Measurements from ENCODE around the gene GUCY1B1.
A peak's percentile ranks its signal among the peaks of the same experiment; 100 is the strongest.

GUCY1B1 gene

DNA sequence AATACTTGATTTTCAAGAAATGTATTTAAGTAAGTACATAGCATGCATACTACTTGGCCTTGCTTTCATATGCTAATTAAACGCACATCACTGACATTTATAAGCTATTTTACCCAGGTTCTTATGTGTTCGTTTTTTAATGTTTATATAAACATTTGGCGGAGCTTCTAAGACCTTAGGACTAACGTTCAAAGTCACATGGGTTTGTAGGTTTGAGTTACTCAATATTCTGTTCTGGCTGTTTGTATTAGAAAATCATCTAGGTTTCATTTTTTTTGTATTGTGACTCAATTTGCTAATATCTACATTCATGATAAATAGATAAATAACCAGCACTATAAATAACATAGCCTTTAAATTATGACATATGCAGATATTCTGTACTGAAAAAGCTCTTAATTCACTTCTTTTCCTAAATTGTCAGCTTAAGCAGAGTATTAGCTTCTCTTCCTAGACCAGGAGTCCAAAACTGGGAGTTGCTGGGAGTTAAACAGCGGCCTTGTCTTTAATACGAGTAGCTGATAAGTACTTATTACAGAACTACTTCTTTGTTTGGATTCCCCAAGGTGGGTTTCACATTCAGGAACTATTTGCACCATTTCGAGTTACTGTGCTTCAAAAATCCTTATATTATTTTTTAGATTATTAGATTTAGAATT, 42.0 kb downstream of the GUCY1B1 start:
- no peak for DNase-seq

DNA sequence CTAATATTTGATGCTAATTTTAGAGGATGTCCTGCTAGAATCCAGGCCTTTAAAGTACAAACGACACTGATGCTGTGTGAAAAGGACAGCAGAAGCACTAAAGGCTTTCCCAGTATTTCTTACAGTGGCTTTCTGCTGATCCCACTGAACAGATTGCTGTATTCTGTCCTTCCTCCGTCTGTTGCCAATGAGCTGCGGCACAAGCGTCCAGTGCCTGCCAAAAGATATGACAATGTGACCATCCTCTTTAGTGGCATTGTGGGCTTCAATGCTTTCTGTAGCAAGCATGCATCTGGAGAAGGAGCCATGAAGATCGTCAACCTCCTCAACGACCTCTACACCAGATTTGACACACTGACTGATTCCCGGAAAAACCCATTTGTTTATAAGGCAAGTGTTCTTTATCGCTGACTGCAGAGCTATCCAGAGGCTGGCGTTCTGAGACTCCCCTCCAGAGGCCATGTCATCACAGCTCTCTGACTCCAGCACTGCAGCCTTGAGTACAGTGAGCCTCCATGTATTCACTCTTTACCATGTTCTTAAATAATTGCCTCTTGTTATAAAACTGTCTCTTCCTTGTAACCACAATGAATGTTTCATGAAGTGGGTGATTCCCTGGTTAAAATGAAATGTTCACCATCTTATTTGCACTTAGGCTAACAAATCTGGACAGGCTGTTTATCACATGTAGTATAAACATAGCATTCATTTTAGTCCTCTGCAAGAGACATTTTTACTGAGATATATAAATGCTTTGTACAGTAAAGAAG, 43.6 kb downstream of the GUCY1B1 start:
- no peak for DNase-seq

DNA sequence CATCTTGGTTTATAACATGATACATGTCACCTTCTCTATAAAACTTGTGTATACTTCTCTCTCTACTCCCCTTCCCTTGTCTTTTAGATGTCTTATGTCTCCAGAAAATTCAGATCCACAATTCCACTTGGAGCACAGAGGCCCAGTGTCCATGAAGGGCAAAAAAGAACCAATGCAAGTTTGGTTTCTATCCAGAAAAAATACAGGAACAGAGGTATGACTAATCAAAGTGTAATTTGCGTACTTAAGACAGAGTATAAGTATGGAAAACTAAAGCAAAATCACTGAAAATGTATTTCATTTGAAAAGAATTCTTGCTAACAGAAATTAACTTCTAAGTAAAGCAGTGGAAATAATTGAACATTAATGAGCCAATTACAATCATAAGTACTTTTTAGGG, 46.2 kb downstream of the GUCY1B1 start:
- no peak for DNase-seq

DNA sequence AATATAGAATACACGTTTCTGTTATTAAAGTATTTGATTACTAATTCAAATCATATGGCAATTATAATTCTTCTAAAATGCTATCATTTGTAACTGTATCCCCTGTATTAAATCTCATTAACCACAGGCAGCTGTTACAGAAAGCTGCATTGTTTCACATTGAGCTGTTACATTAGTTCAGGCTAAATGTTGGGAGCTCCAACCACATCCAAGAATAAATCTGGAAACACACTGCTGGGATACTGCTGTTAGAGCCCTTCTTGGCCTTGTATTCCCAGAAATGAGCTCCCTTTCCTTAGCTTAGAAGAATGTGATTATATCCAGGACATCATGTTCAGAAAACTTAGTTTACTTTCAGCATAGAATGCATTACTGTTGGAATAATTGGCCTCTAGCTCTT, 48.2 kb downstream of the GUCY1B1 start:
- DNase-seq = no peak

DNA sequence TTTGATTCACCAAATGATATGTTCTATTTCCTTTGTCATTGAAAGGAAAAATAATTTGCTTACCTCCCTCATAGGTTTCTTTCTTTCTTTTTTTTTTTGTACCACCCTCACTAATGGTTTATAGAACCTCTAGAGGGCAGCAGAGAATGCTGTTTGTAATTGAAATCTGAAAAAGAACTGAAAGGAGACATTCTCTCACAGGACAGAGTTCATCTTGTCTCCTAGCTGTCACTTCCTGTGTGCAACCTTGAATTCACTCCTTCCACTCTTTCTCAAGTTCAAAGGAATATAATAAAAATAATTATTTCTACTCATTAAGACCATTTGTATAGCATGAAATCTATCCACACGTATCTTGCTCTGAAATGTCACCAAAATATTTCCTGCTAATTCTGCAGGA, 51.0 kb downstream of the GUCY1B1 start:
- no peak for DNase-seq

DNA sequence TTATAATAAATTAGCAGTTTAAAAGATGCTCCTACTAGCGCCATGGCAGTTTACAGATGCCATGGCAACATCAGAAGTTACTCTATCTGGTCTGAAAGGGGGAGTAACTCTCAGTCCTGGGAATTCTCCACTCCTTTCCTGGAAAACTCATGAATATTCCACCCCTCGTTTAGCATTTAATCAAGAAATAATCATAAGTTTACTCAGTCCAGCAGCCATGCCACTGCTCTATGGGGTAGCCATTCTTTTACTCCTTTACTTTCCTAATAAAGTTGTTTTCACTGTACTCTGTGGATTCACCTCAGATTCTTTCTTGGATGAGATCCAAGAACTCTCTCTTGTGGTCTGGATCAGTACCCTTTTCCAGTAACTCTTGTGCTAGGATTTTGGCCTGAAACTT, 52.3 kb downstream of the GUCY1B1 start:
- no peak for DNase-seq

DNA sequence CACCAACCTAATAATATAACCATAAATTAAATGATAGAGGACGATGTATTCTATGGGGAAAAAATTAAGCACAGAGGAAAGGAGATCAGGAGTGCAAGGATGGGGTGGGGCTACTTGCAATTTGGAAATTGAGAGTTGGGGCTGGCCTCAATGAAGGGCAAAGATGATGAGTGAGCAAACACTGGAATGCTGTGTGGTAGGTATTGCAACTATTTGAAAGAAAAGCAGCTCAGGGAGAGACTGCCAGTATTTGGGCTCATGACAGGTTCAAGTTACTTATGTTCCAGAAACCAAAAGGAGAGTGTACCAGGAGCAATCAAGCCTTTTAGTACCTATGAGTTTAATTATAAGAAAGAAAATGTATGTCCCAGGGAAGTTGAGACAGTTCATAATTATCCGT, 59.8 kb downstream of the GUCY1B1 start:
- DNase-seq = peak; percentile 55

DNA sequence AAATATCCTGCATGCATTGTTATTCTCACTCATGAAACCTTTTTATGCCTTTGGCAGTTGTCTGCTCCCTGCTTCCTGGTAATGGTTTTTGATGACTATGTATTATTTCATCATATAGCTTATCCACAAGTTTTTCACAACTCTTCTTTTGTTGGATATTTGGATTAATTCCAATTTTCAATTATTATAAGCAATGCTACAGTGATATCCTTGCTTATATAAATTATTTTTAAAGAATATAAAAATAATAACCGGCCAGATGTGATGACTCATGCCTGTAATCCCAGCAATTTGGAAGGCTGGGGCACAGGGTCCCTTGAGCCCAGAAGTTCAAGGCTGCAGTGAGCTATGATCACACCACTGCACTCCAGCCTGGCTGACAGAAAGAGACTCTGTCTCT, 60.2 kb downstream of the GUCY1B1 start:
- DNase-seq = no peak

DNA sequence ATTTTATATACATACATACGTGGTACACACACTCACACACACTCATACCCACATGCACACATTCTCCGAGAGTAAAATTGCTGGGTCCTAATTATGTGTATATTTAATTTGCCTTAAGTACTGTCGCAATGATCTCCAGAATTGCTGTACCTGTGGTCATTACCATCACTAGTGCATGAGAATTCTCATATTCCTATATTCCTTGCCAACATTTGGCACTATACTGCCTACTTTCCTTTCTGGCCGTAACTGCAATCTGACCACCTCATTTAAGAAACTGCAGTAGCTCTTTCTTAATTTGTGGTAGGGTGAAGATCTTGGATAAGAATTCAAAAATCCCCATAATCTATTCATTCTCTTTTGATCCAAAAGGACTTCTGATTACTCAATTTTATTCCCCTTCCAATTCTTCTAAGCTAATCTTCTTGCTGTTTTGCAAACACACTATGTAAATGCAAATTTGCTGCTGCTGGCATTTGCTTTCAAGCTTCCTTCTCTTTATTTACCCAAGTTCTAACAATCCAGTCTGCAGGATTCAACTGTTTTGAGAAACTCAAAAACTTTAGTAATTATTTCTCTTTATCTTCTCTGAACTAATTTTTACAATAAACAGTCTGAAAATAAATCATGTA, 62.2 kb downstream of the GUCY1B1 start:
- no peak for DNase-seq

DNA sequence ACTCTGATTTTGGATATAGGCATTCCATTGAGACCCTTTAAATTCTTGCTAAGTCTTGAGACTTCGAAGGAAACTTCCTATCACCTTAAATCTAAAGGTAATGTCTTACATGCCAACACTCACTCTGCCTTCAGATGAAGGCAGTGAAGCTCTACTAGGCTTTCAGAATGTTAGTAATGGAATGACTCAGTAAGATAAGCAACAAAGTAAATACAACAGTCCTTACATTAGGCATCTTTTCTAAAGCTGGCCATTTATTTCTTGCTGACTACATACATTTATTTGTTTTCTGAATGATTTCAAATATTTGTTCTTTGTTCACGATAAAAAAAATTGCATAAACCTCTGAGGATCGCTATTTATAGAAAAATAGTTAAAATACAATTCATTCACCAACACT, 63.8 kb downstream of the GUCY1B1 start:
- DNase-seq = no peak

DNA sequence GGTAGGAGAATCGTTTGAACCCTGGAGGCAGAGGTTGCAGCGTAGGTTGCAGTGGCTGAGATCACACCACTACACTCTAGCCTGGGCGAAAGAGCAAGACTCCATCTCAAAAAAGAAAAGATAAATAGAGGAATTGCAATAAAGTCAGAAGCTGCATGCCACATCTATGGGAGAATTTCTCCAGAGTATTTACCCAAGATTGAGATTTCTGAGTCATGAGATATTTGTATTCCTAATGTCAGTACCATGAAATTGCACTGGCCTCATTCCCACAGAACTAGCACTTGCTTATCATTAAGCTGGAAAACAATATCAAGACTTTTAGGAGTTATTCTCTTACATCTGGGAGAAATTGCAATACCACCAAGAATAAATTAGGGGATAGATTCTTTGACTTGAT, 69.8 kb downstream of the GUCY1B1 start:
- no peak for DNase-seq

DNA sequence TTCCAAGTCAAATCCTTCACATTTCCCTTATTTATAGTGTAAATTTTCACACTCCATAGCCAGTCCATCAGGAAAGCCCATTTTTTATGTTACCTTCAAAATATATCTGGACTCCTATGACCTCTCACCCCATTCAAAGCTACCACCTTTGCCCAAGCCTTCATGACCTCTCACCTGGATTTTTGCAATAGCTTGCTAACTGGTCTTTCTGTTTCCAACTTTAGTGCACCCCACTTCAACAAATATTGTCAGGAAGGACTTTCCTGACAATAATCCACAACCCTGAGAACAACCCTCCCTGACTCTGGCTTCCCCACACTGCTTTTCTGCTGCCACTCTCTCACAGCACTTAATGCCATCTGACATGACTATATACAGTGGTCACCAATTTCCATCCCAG, 73.8 kb downstream of the GUCY1B1 start:
- no peak for DNase-seq

DNA sequence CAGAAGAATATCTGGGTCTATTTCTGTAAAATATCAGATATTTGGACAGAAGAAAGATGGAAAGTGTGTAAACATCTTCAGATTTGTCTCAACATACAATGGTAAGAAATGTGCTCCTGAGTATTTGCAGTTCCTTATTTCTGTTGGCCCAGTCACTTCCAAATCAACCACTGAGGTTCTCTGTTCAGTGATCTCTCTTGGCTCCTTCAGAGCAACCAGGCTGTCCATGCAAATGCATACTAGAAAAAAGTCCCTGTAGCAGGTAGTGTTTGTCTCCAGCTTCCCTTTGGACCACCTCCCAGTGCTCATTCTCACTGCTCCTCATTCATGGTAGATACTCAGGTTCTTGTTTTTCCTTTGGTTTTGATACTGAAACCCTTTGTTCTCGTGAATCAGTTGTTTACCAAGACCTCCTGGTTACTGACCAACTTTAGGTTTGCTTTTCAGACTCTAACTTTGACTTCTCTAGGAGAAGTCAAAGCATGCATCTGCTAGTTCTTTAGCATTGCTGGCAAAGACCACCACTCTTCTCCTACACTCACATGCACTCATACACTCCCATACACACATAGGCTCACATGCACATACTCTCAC, 78.5 kb downstream of the GUCY1B1 start:
- no peak for DNase-seq

DNA sequence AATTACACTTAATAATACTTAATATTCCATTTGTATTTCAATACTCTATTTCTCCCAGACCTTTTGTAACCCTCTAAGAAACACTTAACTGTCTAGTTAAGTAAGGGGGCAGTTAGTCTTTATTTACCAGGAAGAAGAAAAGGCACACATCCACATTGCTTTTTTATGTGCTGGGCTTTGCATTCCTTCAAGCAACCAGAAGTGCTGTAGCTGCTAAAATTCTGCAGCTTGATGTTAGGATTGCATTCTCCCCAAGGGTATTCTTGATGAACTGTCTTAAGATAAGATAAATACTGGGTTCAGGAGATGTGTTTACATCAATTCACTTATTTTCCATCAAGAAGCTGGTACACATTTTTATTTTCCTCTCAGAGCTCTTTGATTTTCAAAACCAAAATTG, 83.3 kb downstream of the GUCY1B1 start:
- no peak for DNase-seq

DNA sequence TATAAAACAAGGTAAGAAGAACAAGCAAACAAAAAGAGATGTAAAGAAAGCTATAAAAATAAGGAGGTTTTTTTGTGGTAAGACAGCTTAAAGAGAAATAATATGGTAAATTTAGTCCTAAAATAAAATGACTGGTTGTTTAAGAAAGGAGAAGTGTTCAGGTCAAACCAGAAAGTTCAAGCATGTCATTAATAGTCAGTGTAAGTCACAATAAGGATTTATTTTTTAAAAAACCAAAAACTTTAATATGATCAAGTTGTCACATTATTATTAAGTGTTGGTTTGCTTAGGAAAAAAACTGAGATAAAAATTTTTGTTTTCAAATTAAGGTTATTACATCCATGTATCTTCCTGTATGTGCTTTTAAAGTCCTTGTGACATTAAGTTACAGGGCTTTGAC, 88.1 kb downstream of the GUCY1B1 start:
- DNase-seq = no peak

DNA sequence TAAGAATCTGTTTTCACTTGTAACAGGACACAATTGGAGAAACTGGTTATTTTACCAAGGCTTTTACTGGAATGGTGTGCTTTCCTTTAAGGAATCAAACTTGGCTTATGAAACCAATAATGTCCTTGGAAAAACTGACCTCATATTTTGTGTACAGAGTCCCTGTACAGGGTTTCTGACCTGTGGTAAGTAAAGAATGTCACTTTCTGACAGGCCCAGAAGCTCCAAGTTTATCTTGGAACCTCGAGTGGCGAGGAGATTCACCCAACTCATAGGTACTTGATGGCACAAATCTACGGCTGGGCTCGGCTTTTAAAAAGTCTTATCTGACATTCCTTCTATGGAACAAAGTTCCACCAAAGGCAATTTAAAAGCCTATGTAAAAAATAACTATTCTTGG, 90.2 kb downstream of the GUCY1B1 start:
- DNase-seq = no peak

DNA sequence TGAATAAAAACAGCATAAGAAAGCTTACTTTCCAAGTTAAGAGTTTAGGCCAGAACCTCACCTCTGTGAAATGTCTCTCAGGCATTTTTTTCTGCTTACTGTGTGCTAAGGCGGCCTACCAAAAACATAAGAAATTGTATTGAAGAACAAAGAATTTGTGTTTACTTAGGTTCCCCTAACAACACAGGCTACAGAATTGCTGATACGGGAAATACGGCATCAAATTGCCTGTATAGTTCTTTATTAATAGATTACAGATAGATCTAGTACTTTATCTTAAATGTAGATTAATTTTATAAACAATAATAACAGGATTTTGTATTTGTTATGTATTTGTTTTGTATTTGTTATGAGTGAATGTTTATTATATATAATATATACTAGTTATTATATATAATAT, 94.4 kb downstream of the GUCY1B1 start:
- DNase-seq = no peak

DNA sequence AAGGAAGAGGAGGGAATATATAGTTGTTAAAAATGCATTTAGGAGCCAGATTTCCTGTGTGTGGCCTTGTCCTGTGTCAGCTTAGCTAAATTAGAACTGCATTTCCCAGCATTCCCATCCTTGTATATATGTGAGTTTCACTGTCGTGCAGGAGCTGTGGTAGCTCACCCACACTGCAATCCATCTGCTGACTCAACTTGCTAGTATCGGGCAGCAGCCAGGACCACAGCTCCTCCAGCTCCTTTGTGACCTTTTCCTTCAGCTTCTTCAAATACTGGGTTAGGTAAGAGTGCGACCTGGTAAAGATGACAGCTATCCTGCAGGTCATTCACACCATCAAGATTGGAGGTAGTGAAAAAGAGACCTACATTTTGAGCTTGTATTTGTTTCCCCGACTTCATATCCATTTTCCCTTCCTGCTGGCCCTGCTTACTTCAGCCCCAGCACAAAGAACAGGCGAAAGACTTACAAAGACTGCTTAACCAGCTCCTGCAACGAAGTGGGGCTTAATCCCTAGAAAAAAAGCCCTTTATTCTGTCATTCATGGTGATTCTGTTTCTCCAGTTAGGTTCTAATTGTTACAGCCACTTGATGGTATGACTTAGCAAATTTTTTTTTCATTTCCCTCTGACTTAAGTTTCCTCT, 95.9 kb downstream of the GUCY1B1 start:
- no peak for DNase-seq

DNA sequence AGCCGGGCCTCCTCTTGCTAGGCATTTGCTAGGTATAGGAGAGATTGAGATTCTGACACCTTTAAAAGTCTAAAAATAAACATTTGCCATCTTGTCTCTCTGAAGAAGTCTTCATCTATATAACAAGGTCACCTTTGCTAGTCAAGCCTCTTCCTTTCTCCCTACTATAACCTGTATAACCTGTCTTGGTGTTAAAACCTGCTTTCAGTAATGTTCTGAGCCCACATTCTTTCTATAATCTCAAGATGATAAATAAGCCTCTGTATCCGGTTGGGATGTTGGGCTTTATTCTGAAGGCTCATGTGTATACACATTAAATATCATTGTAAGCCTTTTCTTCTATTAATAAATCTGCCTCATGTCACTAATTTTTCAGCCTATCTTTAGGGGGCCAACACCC, 97.1 kb downstream of the GUCY1B1 start:
- DNase-seq = no peak

All from islet precursor cell (in vitro differentiated cells).